ENCODE measurements around the gene CGB7.

- TF ChIP-seq CTCF (IDR thresholded peaks at IDR 0.05) (no peak), EZH2 (IDR thresholded peaks at IDR 0.05; ENCODE audit: borderline replicate concordance, insufficient read depth, low read depth, low read length, poor library complexity, severe bottlenecking) (no peak)
These were observed 1.0 kb upstream of the CGB7 start for GRCh38 chr19:49058562-49058961.
